Measurements from ENCODE around the gene INVS.
"Not testable (repeated sequence)": the region's sequence is repeated elsewhere in the genome, so short reads cannot be mapped to it uniquely, and the experiment has no call there.

Gene INVS

DNA sequence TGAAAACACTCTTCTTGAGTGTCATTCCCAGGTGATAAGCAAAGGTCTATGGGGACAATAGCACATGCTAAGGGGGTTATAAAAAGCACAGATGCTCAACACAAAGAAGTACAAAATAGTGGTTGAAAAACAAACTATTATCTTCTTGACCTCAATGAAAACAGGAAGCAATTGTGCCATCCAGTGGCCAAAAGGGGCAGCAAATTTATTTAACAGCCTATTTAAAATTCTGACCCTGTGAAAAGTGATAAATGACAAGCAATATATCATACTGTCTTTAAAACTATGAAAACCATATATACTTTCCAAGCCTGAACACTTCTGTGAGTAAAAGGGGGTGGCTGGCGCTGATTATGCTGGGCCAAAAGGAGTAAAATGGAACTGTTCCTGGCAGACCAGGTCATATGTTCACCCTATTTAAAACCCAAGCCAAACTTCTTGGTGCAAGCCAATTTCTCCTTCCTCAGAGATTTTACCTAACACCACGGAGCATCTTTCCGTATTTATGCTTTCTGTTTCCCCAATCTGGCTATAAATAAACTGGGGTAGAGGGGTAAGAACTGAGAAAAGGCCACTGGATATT is 224.0 kb downstream of the INVS start:
- DNase-seq, result peak in 6 of 58 donors; percentile 7 to 37 (median 14)

DNA sequence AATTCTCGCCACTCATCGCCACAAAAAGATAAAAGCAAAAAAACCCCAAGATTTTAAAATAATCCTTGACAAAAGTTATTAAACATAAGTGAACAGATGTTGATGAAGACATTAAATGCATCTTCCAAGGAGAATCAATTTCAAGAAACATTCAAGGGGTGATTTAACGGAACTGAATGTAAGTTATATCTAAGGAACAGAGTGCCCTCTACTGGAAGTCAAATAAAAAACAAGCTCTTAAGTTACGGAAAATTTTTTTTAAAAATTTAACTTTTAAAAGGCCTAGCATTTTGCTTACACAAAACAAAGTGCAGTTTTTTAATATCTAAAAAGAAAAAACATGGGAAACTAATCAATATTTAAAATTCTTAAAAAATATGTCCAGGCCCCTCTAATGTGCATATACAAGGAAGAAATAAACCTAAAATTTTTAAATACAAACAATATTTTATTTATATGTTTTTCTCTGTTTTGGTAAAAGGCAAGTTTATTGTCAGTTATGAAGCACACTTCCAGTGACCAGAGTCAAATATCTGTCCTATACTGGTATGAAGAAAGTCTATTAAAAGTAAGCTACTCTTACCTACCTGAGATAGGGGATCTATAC is 225.7 kb downstream of the INVS start:
- no peak for DNase-seq

DNA sequence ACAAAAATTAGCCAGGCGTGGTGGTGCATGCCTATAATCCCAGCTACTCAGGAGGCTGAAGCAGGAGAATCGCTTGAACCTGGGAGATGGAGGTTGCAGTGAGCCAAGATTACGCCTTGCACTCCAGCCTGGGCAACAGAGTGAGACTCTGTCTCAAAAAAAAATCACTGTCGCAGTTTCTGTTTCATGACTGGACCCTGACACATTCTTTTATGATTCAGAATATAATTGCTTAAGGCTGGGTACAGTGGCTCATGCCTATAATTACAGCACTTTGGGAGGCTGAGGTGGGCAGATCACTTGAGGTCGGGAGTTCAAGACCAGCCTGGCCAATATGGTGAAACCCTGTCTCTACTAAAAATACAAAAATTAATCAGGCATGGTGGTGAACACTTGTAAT is 239.7 kb downstream of the INVS start:
- not testable (repeated sequence) for DNase-seq

DNA sequence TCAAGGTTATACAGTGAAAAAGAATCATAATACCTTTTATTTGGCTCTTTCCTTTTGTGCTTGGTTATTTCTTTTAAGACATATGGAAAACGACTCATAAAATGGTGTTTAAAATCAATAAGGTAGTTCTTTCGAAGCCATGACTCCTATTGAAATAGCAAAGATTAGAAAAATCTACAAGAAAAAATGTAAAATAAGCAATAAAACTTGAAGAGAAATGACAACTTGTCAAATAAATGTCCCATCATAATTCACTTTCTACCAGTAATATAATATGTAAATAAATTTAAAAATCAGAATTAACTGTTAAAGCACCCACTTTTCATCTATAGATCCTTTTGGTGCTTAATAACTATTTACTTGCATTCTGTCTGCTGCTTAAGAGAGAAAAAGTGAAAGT is 241.2 kb downstream of the INVS start:
- DNase-seq, result no peak

DNA sequence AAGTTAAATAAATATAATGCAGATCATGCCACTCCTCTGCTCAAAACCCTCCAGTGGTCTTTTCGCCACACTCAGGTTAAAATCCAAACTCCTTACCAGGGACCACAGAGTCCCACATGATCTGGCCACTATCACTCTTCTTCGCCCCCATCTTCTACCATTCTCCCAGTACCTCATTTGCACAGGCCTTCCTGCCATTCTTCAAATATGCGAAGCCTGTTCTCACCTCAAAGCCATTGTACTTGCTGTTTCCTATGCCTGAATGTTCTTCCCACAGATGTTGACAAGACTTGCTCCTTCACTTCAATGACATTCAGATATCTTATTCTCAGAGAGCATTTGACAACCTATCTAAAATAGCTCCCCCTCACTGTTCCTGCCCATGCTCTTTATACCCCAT is 242.8 kb downstream of the INVS start:
- DNase-seq, result no peak

DNA sequence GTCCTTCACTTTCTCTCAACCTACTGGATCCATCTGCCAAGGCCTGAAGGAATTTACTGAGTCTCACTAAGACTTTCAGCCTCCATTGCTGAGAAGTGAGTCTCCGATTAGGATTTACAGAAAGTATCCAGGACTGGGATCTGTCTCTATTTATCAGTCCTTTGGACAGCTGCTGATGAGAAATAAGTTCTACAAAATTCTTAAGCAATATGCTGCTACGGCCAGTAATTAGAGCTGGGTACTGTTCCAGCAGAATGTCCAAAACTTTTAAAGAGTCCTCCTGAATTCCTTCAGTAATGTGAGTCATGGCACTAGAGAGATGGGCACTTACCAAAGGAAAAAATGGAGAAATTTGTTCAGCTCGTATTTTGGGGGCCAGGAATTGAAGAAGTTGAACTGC is 247.8 kb downstream of the INVS start:
- DNase-seq, result no peak

DNA sequence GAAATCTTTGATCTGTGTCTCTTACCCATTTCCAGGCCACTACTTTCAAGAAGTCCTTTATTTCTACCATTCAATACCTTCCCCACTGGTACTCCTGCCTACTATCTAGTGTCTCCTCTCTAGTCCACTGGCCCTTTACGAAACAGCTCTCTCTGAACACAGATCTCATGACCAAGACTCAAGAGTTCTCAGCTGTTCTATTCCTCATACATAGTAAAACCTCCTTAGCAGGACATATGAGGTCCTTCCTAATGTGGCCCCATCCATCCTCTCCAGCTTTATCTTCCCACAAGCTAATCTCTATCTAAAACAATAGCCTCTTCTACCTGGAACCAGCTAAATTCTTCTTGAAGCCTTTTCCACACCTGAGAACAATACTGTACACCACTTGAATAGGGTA is 251.1 kb downstream of the INVS start:
- DNase-seq, result no peak

All from anterior cingulate cortex (tissue), 58 donors.